ENCODE results near the gene PTPRM.

Gene PTPRM

GRCh38 chr18:8333961-8334360 is 766.8 kb downstream of the PTPRM start:
- Histone ChIP-seq H3K79me2 (ENCODE audit: insufficient read depth, low read length) (no peaks in the 10 kb centered on the region), H4K20me1 (ENCODE audit: low read depth, low read length) (no peaks in the 10 kb centered on the region), H3K36me3 (ENCODE audit: low read length) (no peaks in the 10 kb centered on the region), H3K9me2 (replicated peaks; ENCODE audit: insufficient read depth, low read length) (no peaks in the 10 kb centered on the region), H3K27me3 (ENCODE audit: low read length) (no peaks in the 10 kb centered on the region), H2AFZ (ENCODE audit: low read depth, low read length, severe bottlenecking) (no peak overlapping the region), H3K9ac (ENCODE audit: low read length) (no peak overlapping the region), H3K4me2 (ENCODE audit: low read depth, low read length, poor library complexity, severe bottlenecking) (no peak overlapping the region), H3F3A (ENCODE audit: insufficient read depth) (no peaks in the 10 kb centered on the region), H3K9me3 (ENCODE audit: insufficient read depth, low read length) (no peaks in the 10 kb centered on the region), H3K4me3 (ENCODE audit: insufficient read depth, low read length, poor library complexity, severe bottlenecking) (no peak overlapping the region), H3K27ac (ENCODE audit: low read depth, low read length) (no peak overlapping the region)
- TF ChIP-seq EZH2phosphoT487 (conservative IDR thresholded peaks at IDR 0.05; ENCODE audit: low read length) (no peak), CTCF (IDR thresholded peaks at IDR 0.05; ENCODE audit: insufficient read depth, low read length, poor library complexity, severe bottlenecking) (no peak)

GRCh38 chr18:8337211-8337610 is 770.1 kb downstream of the PTPRM start:
- H3K27me3 ChIP-seq (ENCODE audit: low read length): no peaks in the 10 kb centered on the region
- H3K4me2 ChIP-seq (ENCODE audit: low read depth, low read length, poor library complexity, severe bottlenecking): no peak overlapping the region
- no peaks in the 10 kb centered on the region for H4K20me1 ChIP-seq (ENCODE audit: low read depth, low read length)
- H3K4me3 ChIP-seq (ENCODE audit: insufficient read depth, low read length, poor library complexity, severe bottlenecking): no peak overlapping the region
- no peaks in the 10 kb centered on the region for H3K9me2 ChIP-seq (replicated peaks; ENCODE audit: insufficient read depth, low read length)
- no peaks in the 10 kb centered on the region for H3F3A ChIP-seq (ENCODE audit: insufficient read depth)
- no peak for TF ChIP-seq CTCF (IDR thresholded peaks at IDR 0.05; ENCODE audit: insufficient read depth, low read length, poor library complexity, severe bottlenecking)
- no peak for TF ChIP-seq EZH2phosphoT487 (conservative IDR thresholded peaks at IDR 0.05; ENCODE audit: low read length)
- no peak overlapping the region for H2AFZ ChIP-seq (ENCODE audit: low read depth, low read length, severe bottlenecking)
- no peak overlapping the region for H3K9ac ChIP-seq (ENCODE audit: low read length)
- no peaks in the 10 kb centered on the region for H3K79me2 ChIP-seq (ENCODE audit: insufficient read depth, low read length)
- no peak overlapping the region for H3K27ac ChIP-seq (ENCODE audit: low read depth, low read length)
- no peaks in the 10 kb centered on the region for H3K9me3 ChIP-seq (ENCODE audit: insufficient read depth, low read length)
- no peaks in the 10 kb centered on the region for H3K36me3 ChIP-seq (ENCODE audit: low read length)

- Histone ChIP-seq H2AFZ (ENCODE audit: low read depth, low read length, severe bottlenecking) (no peak overlapping the region), H3K9ac (ENCODE audit: low read length) (no peak overlapping the region), H3F3A (ENCODE audit: insufficient read depth) (no peaks in the 10 kb centered on the region), H3K4me2 (ENCODE audit: low read depth, low read length, poor library complexity, severe bottlenecking) (no peak overlapping the region), H3K27ac (ENCODE audit: low read depth, low read length) (no peak overlapping the region), H3K79me2 (ENCODE audit: insufficient read depth, low read length) (no peaks in the 10 kb centered on the region), H3K36me3 (ENCODE audit: low read length) (no peaks in the 10 kb centered on the region), H3K9me2 (replicated peaks; ENCODE audit: insufficient read depth, low read length) (no peaks in the 10 kb centered on the region), H3K4me3 (ENCODE audit: insufficient read depth, low read length, poor library complexity, severe bottlenecking) (no peak overlapping the region), H3K27me3 (ENCODE audit: low read length) (no peaks in the 10 kb centered on the region), H4K20me1 (ENCODE audit: low read depth, low read length) (no peaks in the 10 kb centered on the region), H3K9me3 (ENCODE audit: insufficient read depth, low read length) (no peaks in the 10 kb centered on the region)
- no peak for TF ChIP-seq CTCF (IDR thresholded peaks at IDR 0.05; ENCODE audit: insufficient read depth, low read length, poor library complexity, severe bottlenecking)
- TF ChIP-seq EZH2phosphoT487 (conservative IDR thresholded peaks at IDR 0.05; ENCODE audit: low read length): no peak
Measured at GRCh38 chr18:8339210-8339609, 772.1 kb downstream of the PTPRM start.

Measured in SU-DHL-6 (cell line).